HT1080 (cell line): ENCODE data around the gene RBBP8. TPM values are rescaled to one million over a fixed set of nuclear protein-coding genes. Genes with fewer than 3 reads are reported as not detected.

Experiments
- DNase-seq: peaks from one replicate; pipeline ENCODE4 v3.0.0-alpha.2; 2015; ENCODE audit warnings: low read depth
- total RNA-seq: library from RNA; depleted of rRNA; stranded (reverse); fragments of >200 nt; shearing (Covaris generic); gene quantifications from 2 replicates; pipeline ENCODE4 v1.2.3, GENCODE V29; 2014

The RBBP8 gene
- total RNA-seq, 1 experiment from 2014 or later: 43.4 TPM

DNA sequence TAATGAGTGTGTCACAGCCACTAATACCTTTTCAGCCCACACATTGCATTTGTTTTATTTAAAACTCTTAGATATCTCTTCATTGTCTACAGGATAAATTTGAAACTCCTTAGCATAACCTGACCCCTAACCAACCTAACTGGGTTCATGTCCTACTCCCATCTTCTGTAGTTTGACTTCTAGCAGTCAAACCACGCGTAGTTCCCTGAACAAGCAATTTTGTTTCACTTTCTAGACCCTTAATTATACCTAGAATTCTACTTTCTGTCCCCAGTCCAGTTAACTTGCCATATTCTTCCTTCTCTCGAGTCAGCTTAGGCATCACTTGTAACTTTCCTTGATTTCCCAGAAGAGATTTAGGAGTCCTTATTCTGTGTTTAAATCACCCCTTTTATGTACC lies 55.1 kb downstream of the RBBP8 start:
- DNase-seq: no peak

DNA sequence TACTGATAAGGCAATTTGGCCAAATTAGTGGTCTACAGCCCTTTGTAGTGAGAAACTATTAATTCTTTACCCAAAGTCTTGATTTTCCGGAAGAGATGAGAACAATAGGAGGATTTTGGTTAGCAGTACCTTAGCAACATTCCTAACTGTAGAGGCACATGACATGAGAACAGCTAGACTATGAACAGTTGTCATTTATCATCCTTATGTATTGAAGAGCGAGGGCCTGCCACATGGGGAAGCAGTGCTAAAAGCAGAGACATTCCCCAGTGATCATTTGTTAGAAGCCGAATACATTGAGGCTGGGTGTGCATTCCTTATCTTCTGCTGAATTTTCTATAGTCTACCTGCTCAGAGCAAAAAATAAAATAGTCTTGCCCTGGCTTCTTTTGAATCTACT lies 65.2 kb downstream of the RBBP8 start:
- no peak for DNase-seq

DNA sequence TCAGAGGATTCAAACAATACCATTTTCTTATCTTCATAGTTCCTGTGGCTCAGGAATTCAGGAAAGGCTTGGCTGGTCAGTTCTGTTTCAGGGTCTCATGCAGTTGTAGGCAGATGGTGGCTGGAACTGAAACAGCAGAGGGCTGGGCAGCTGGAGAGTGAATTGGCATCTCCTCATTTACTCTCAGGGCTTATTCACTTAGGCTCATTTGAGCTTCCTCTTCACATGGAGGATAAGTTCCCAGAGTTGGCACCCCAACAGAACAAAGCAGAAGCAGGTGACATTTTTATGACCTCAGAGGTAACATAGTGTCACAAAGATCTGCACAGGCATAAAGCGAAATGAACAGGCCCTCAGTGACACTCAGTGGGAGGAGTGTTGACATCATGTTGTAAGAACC lies 66.1 kb downstream of the RBBP8 start:
- DNase-seq: no peak

DNA sequence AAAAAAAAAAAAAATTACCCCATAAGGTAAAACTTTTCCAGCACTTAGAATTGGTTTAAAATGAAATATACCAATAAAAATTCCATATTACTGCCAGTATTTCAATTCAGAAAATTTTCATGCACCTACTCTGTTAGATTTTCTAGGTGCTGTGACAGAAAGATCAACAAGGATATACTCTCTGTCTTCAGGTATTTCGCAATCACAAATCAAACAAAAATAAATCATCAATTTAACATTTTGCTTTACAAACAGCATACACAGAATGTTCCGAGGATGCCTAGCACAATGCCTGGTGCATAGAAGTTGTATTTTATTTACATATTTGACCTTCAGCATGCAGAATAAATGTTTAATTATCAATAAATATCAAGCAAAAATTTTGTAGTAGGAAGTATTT lies 66.5 kb downstream of the RBBP8 start:
- DNase-seq: no peak

DNA sequence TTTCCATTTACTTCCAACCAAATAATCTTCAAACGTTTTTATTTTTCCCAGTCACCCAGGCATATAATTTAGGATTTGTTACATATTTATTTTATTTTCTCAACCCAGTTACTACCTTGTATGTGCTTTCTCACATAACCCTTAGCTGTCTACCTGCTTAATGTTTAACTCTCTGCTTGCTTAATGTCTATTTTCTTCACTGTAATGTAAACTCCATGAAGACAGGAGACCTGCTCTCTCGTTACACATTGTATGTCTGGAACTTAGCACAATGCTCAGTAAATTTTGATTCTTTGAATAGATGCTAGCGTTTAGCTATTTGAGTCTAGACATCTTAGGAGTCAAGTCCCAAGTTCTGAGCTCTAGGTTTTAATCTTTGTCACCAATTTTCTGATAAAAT lies 70.2 kb downstream of the RBBP8 start:
- DNase-seq: no peak

DNA sequence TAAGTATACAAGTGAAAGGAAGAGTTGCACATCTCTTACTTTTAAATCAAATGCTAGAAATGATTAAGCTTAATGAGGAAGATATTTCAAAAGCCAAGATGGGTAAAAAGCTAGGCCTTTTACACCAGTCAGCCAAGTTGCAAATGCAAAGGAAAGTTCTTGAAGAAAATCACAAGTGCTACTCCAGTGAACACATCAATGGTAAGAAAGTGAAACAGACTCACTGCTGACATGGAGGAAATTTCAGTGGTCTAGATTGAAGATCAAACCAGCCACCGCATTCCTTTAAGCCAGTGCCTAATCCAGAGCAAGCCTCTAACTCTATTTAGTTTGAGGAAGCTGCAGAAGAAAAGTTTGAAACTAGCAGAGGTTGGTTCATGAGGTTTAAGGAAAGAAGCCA lies 79.1 kb downstream of the RBBP8 start:
- no peak for DNase-seq

DNA sequence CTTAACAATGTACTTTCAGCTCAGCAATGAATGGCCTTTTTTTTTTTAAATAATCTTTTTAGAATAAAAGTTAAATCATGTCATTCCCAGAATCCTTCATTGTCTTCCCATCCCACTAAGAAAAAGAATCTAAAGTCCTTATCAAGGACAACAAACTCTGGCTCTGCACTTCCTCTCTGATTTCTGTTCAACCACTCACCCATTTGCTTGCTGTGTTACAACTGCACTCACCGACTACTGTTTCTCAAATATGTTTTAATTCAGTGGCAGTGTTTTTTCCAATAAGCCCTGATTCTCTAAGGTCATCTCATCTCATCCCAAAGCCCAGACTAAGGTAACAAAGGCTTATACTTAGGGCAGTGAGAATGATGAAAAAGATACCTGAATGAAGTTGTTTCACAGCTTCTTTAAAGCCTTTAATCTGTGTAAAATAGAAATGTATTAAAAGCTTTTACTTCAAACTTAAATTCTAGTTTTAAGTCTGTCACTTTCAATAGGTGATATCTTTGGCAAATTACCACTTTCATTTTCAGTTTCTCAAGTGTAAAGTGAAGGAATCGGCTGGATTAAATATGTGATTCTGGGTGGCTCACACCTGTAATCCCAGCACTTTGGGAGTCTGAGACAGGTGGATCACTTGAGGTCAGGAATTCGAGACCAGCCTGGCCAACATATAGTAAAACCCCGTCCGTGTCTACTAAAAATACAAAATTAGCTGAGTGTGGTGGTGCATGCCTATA lies 87.6 kb downstream of the RBBP8 start:
- no peak for DNase-seq

DNA sequence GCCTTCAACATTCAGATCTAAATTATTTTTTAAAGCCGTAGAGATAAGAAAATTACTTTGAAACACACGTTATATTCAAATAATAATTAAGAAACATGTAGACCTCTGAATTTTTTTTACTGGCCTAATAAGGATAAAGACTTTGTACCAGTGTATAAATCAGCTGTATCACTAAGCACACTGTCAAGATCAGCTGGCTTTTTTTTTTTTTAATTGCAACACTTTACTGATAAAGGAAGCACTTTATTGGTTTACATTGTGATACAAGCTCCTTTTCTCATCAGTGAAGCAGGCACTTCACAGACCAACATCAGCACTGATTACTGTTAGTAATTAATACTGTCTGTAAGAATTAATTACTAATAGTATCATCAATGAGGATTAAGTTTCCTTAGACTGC lies 88.5 kb downstream of the RBBP8 start:
- DNase-seq: no peak

DNA sequence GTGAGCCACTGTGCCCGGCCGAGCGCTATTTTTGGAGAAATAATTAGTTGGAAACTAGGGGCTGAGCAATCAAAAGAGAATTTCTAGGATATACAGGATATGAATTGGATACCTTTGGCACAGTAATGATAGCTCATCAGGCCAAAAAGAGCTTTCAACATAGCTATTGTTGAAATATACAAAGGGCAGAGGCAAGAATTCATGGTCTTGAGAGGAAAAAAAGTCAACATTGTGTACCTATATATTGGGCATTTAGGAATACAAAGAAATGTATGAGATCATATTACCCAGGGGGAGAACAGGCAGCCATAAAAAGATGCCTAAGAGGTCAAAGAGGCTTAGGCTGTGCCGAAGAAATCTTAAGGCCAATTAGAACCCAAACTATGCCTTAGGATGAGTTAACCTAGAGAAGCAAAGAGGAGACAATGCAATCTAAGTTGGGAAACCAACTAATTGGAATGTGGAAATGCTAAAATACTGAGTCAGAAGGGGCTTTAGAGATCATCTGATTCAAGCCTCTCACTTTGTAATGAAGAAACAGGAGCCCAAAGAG lies 99.0 kb downstream of the RBBP8 start:
- peak; percentile 87 for DNase-seq

DNA sequence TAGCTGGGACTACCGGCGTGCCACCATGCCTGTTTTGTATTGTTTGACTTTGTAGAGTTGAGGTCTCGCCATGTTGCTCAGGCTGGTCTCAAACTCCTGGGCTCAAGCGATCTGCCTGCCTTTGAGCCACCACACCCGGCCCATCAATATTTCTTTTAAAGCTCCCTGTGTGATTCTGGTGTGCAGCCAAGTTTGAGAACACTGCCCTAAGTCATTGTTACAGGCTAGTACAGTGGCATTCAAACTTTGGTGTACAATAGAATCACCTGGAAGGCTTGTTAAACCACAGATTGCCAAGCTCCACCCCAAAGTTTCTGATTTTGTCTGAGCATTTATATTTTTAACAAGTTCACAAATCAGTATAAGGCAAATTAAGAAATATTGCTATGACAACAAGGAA lies 99.9 kb downstream of the RBBP8 start:
- no peak for DNase-seq

DNA sequence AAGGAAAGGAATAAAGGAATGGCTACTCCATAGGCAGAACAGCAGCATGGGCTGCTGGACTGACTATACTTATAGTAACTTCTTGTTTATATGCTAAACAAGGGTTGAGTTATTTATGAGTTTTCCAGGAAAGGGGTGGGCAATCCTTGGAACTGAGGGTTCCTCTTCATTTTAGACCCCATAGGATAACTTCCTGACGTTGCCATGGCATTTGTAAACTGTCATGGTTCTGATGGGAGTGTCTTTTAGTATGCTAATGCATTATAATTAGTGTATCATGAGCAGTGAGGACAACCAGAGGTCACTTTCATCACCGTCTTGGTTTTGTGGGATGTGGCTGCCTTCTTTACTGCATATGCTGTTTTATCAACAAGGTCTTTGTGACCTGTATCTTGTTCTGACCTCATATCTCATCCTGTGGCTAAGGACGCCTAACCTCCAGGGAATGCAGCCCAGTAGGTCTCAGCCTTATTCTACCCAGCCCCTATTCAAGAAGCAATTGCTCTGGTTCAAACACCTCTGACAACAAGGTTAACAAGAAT lies 103.6 kb downstream of the RBBP8 start:
- DNase-seq: no peak

DNA sequence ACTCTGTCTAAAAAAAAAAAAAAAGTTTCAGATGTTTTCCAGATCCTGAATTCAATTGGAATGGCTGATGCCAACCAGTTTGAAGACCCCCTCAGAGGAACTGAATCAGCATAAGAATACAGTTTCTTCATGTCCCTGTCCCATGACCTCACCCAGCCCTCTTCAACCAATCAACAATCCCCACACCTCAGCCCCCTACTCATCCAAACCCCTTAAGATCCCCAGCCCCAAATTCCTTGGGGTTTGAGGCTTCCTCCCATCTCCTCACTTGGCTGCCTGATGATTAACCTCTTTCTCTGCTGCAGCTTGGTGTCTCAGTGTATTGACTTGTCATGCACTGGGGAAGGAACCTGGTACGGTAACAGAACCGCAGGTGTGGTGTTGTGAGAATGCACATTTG lies 104.5 kb downstream of the RBBP8 start:
- DNase-seq: no peak

DNA sequence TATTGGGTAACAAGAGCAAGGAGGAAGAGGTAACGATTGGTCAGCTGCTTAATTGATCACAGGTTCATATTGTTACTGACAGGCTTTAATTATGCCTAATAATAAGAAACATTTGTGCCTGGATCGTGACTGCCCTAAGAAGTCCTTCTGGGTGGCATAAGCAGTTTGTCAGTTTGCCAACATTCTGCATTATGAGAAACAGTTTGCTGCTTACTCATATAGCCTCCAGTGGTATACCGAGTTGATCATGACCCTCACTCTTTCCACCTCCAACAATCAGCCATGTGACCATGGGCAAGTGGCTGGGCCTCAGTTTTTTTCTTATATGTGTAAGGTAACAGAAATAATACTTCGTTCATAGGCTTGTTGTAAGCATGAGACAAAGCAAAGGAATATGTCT lies 105.6 kb downstream of the RBBP8 start:
- peak; percentile 46 for DNase-seq

DNA sequence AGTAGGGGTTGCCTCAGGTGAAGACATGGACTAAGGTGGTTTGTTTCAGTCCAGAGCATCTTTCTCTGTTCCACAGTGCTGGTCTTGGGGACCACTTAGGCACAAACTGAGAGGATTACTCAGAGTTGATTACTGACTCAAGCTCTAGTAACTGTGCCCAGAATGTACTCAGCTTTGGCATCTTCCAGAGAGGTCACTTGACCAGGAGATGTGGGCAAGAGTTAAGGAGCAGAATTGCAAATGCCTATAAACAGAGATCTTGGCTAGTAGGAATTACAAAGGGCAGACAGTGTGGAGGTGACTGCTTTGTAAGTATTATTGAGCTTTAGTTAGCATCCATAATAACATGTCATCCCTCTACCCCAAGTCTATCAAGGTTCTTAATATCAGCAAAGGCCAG lies 109.0 kb downstream of the RBBP8 start:
- no peak for DNase-seq

DNA sequence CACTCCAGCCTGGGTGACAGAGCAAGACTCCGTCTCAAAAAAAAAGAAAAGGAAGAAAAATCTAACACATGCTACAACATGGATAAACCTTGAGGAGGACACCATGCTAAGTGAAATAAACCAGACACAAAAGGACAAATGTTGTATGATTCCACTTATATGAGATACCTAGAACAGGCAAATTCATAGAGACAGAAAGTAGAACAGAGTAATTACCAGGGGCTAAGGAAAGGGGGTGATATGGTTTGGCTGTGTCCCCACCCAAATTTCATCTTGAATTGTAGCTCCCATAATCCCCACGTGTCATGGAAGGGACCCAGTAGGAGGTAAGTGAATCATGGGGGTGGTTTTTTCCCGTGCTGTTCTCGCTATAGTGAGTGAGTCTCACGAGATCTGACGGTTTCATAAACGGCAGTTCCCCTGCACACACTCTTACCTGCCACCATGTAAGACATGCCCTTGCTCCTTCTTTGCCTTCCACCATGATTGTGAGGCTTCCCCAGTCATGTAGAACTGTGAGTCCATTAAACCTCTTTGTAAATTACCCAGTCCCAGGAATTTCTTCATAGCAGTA lies 110.8 kb downstream of the RBBP8 start:
- DNase-seq: no peak

DNA sequence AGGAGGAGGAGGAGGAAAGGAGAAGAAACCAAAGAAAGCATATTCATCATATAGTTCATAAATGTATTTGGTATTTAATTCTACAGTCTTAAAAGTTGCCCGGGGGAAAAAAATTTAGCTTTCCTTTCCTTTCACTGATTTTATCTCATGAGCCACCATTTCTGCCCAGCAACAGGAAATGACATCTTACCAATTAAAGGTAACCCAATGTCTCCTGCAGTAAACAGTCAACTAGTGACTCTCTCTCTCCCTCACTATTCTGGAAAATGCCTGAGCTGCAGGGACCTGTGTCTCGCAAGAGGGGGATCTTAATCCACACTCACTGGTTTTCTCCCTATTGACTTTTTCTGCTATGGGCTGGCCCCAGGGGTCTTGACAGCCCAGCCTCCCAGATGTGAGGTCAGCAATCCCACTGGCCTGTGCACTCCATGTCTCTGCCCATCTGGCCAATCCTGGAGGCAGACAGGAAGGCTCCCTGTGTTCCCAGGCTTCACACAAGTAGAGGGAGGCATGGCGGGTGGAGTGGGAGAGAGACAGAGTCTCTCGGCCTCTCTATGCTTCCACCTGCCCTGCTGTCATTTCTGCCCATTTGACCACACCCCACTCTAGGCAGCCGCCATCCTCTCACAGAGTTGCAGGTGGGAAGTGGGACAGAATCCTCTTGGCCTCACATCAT lies 116.7 kb downstream of the RBBP8 start:
- DNase-seq: no peak

DNA sequence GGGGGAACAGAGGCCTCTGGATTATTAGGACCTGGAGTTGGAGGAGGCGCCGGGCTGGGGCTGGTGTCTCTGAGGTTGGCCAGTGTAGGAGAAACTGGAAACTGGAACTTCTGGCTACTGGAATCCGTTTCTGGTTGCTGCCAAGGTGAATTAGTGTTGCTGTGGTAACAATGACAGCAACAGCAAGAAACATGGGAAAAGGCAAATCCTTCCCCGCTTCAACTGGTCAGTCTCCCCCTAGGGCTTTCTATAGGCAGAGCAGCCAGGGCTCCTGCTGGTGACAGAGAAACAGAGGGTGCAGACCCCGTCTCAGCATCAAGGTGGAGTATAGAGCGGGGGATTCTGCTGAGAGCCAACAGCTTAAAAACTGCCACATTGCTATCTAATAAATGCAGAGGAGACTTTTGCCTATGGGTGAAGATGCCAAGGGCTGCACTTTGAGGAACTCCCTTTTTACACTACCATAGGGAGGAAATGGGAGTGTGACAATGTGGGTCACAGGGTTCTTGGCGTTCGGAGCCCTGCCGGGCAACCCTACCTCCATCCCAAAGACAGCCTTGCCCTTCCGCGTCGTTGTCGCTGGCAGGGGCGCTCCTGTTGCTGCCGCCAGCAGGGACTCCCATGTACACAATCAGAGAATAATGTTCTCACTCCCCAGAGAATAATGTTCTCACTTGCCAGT lies 120.8 kb downstream of the RBBP8 start:
- peak; percentile 52 for DNase-seq

DNA sequence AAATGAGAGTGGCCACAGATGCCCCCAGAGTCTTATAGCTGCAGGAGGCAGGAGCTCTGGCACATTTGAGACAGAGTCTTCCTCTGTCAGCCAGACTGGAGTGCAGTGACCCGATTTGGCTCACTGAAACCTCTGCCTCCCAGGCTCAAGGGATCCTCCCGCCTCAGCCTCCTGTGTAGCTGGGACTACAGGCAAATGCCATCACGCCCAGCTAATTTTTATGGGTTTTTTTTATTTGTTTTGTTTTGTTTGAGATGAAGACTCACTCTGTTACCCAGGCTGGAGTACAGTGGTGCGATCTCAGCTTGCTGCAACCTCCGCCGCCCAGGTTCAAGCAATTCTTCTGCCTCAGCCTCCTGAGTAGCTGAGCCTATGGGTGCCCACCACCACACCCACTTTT lies 121.4 kb downstream of the RBBP8 start:
- no peak for DNase-seq

DNA sequence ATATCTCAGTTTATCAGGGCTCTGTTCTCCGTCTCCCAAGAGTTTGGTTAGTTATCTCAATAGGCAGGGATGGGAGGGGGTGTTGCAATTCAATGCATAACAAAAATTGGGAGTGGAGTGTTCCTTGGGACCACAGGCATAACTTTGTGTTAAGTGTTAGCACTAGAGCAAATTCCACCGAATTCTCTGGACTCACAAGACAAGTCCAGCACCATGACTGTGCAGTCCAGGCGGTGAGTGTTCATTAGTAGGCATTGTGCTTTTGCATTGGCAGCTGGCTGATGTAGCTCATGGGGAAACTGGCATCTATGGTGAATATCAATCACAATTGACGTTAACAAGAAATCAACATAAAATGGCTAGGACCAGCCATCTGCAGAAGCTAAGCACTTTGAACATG lies 123.2 kb downstream of the RBBP8 start:
- DNase-seq: no peak

DNA sequence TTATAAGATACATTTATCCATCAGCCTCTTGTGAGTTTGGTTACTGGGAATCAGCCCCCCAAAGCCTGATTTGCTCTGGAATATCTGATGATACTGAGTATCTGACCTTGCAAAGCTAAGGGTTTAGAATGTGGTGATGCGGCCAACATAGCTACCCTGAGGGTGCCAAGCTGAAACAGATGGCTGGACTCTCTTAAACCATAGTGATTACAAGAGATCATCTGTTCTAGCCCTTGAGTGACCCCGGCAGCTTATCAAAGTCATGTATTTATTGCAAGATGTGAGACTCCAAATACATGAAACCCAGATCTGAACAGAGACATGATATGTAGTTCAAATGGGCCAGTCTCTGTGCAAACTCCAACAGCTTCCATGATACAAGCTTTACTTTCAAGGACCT lies 124.0 kb downstream of the RBBP8 start:
- no peak for DNase-seq

DNA sequence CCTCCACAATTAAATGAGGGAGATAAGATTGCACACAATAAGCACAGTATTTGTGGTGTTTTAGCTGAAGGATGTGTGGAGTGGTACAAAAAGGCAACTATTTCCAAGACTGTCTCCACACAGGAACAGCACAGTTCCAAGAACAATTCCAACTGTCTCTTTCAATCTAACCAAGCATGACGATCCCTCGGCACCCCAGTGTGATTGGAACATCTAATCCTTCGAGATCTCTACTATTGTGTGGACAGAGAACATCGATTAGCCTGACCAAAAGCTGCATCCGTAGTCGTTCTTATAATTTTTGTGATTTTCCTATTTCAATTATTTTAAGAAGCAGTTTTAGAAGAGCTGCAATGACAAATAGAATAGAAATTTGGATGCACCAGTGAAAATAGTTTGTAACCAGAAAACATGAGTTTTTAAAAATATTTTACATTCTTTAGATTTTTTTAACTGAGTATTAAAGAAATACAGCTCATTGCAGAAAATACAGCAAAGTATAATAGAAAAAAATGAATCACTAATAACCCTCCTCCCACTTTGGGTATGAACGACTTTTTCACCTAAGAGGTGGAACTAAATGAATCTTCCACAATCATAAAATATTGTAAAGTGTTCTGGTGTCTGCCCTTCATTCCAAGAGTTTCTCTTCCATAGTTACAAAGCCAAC lies 125.8 kb downstream of the RBBP8 start:
- no peak for DNase-seq
